NCI-H69 (cell line): ENCODE results near the gene FAM228B.
A peak's percentile ranks its signal among the peaks of the same experiment; 100 is the strongest.
"Not testable (repeated sequence)": the region's sequence is repeated elsewhere in the genome, so short reads cannot be mapped to it uniquely, and the experiment has no call there.

Experiments
- DNase-seq: peaks from one replicate; lab custom pipeline; 2025; lab: John Stamatoyannopoulos, UW

Gene FAM228B

DNA sequence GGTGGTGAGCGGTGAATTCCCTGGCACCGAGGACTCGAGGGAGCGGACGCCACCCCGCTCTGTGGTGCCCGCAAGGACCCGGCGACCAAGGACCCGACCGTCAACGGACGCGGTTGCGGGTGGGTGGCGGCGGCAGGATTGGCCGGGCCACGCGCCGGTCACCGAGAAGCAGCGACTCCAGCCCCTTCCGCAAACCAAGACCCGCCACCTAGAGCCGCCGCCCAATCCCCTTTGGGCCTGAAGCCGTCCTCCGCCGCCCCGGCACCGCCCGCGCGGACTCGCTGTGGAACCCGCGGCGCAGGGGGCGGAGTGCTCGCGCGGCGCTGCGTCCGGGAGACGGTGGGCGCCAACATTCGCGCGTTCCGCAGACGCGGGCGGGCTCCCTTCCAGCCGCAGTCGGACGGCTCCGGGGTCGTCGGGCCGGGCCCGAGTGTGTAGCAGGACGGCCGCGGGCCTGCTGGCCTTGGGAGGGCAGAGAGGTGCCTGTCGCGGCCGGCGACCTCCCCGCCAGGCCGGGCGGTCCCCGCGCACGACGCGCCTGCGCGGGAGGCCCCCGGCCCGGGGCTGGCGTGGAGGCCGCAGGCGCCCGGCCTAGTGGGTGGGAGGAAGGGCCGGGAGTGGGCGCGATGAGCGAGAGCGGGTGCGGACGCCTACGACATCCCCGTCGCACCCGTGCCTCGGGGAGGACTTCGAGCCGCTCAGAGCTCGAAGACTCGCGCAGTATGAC is at the start of gene FAM228B, which contains the start of gene PFN4:
Gene FAM228B (plus strand): TSS at position 275 of the 727 bp plus-strand sequence. CDS start 893 bp downstream, outside the sequence.
Gene PFN4 (minus strand): TSS at position 140 of the 727 bp plus-strand sequence. CDS start 799 bp downstream, outside the sequence.
- DNase-seq: peak; percentile 90

DNA sequence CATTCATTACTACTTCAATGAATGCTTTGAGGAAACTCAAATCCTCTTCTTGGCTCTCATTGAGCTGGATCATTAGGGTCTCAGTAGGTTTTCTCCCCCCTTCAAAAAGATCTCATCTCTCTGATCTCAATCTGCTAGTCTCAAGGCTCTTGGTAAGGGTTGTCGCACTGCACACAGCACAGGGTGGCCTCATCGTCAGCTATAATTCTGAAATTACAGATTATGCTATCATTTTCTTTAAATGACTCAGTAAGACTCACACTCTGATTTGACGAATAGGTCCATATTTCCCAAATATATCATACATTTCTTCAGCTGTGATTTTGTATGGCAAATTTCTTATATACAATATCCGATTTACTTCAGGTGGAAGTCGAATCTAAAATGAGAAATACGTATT is 49.5 kb upstream of the FAM228B start:
- no peak for DNase-seq

DNA sequence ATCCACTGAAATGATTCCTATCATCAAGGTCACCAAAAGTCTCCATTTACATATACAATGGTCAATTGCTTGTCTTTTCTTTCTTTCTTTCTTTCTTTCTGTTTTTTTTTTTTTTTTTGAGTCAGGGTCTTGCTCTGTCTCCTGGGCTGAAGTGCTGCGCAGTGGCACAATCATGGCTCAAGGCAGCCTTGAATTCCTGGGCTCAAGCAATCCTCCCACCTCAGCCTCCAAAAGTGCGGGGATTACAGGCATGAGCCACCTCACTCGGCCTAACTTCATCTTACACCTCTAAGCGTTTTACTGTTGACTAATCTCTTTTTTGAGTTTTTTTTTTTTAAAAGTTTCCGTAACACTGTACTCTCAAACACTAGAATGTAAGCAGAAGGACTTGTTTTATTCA is 48.0 kb upstream of the FAM228B start:
- no peak for DNase-seq

DNA sequence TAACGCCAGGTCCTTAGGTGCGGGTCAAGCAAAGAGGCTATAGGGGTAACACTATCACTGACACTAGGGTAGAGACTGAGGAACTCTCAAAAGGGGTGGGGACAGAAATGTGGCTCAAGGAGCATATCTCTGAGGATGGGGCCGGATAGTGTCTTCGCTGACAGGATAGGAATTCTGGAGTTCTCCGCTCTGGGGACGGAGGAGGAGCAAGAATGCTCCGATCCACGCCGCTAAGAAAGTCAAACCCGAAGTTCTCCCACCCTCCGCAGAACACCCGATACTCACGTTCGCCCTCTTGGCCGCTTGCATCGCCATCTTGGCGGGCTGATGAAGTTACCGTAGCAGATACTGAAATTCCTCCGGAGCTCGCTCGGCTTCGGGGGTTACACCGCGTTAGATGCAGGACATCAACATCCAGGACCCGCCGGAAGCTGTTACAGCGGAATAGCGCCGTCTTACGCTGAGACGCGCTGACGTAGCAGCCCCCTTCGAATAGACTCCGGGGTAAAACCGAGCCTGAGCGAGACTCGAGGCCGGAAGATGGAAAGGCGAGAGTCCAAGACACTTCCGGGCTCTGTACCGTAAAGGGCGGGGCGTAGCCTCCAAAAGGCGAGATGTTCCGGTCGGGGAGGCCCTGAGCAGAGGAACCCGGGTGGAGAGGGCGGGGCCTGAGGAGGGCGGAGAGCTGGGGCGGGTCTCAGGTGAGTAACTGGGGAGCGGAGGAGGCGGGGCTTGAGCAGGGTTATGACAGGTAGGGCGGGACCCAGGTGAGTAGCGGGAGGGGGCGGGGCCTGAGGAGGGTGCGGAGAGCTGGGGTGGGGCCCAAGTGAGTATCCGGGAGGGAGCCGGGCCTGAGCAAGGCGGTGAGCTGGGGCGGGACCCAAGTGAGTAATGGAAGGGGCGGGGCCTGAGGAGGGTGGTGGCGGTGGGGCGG is 47.1 kb upstream of the FAM228B start, which contains the start of gene SF3B6:
Gene SF3B6 (minus strand): TSS at position 412 of the 934 bp plus-strand sequence. CDS start 97 bp downstream, at position 315.
- peak; percentile 98 for DNase-seq

DNA sequence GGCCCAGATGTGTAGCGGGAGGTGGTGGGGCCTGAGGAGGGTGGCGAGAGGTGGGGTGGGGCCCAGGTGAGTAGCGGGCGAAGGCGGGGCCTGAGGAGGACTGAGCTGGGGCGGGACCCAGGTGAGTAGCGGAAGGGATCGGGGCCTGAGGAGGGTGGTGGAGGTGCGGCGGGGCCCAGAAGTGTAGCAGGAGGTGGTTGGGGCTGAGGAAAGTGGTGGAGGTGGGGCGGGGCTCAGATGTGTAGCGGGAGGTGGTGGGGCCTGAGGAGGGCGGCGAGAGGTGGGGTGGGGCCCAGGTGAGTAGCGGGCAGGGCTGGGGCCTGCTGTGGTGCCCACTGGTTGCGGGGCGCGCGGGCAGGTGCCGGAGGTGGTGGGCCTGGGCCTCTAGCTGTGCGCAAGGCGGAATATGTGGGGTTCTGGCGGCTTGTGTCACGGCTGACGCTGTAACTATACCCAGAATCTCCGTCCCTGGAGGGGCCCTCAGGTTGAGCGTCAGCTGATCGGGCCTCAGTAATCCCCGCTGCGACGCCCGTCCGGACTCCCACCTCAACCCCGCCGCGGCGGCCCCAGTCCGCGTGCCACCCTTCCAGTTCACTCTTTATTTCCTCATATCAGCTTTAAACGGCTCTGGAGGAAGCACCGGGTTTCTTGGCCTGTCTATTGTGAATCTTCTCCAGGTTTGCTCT is 46.3 kb upstream of the FAM228B start:
- peak; percentile 60 for DNase-seq

DNA sequence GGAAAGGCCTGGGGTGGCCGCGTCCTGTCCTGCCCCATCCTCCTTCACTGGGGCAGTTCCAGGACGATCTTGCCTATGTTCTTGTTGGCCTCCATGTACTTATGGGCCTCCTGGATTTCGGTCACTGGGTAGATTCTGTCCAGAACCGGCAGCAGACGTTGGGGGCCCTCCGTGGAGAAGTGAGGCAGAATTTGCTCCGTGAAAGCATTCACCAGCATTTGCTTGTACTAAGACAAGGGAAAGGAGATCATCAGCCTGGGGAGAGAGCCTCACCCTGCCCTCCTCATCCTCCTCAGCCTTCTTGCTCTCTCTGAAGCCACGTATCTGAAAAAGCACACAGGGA is 45.8 kb upstream of the FAM228B start:
- no peak for DNase-seq

DNA sequence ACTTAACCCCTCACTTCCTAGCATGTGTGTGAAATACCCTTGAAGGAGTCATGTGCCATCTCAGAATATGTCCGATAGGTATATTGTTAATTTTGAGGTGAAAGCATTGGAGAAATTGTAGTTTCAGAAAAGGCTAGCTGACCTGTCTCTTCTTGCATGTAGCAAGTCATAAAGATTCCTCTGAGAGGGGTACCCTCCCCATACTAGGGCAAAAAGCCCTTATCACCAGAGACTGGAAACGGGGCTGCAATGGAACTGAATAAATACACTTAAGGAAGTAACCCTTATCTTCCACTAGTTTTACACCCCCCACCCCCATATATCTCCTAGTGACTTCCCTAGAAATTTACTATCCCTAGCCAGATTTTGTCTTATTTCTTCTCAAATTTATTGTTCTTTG is 45.4 kb upstream of the FAM228B start:
- no peak for DNase-seq

DNA sequence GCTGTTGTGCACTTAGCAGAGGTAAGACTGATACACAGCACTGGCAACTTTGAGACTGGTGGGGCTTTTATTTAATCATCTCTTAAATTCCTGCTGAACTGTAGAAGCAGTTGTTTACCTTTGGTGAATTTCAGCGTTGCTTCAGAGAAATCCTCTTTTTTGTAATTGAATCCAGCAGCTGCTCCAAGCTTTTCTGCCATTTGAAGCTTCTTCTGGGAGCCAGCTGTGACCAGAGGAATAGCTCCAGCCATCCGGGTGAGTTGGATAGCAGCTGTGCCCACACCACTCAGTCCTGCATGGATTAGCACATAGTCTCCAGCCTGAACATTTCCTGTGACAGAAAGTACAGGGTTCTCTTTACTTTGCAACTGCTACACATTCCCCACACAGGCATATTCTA is 42.6 kb upstream of the FAM228B start:
- no peak for DNase-seq

DNA sequence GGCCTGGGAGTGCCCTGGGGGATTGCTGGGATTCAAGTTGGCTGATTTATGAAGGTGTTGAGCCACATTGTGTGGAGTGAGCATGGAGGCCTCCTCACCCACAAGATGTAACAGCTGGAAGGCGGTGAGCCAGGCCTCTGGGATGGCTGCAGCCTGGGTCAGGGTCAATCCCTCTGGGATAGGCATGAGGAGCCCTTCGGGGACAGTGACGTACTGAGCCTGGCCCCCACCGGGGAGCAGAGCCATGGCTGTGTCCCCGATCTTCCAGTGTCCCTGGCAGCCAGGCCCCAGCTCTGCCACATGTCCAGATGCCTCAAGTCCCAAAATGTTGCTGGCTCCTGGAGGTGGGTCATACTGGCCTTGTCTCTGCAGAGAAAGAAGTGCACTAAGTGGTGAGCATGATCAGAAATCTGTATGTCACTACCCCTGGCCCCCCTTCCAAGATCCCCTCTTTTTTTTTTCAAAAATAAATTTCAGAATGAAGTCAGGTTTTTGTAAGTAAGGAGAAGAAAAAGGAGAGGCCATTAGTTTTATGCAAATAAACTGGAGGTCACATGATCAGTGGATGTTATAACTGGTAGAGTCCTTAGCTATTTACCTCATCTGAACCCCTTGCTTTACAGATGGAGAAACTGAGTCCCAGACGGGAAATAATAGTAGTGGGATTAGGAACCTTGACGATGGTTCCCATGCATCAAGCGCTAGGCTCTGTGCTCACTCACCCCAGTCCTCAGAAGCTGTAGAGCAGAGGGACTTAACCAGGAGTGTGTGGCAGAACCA is 40.3 kb upstream of the FAM228B start:
- DNase-seq: no peak

DNA sequence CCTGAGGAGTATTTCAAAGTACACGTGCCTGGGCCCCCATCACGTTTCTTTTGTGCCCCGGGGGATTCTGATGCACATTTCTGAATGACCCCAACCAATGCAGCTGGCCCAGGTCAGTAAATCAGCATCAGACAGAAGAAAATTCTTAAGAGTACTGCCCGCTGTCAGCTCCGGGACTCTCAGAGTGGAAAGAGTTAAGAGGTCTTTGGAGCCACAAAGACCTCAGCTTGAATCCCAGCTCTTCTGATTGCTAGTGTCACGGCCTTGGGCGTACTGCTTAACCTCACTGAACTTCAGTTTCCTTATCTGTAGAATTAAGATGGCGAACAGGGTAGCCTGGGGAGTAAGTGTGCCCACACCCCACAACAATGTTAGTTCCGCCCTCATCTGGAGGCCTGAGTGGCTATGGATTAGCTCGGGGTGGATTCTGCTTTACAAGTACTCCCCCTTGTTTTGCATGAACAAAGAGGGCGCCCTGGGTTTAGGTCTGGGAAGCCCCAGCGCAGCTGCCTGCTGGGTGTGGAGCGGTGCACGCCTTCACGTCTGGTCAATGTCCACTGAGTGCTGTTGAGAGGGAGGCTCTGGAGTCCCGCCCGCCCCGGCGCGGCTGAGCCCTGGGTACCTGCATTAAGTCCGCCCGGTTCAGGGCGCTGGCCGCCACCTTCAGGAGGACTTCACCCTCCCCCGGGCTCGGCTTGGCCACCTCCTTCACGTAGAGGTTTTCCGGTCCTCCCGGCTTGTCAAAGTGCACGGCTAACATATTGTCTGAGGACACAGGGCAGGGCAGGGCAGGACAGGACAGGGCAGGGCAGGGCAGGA is 39.5 kb upstream of the FAM228B start:
- DNase-seq: peak; percentile 68

DNA sequence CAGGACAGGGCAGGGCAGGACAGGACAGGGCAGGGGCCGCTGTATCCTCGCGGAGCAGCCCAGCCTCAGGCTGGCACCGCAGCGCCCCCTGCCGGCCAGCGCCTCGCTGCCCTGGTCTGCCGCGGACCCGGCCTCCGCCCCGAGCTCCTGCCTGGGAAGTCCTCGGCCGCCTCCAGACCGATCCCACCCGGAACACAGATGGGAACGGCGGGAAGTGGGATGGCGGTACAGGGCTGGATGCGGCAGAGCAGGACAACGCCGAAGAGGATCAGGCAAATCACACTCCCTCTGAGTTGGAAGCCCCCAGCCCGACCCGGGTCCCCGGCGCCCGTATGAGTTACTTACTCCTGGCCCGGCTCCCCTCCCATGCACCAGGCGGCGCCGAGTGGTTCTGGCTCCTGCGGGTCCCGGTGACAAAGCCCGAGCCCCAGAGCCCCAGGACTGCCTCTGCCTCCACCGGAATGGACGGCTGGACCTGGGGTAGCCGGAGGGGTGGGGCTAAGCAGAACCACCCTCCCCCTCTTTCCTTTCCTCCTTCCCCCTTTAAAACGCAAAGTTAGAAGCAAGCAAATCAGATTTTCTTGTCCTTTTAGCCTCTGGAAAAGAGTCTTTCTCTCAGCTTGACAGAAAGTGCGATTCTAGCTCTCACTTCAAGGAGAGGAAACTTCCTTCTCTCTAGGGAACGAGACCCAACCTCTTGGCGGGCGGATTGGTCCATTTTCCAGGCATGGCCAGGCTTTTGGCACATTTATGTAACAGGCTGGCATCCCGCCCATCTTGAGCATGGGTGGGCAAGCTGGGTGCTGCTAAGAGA is 38.7 kb upstream of the FAM228B start, which contains the start of gene TP53I3:
Gene TP53I3 (minus strand): TSS at position 449 of the 814 bp plus-strand sequence. CDS start 508 bp downstream, outside the sequence.
- DNase-seq: peak; percentile 79

DNA sequence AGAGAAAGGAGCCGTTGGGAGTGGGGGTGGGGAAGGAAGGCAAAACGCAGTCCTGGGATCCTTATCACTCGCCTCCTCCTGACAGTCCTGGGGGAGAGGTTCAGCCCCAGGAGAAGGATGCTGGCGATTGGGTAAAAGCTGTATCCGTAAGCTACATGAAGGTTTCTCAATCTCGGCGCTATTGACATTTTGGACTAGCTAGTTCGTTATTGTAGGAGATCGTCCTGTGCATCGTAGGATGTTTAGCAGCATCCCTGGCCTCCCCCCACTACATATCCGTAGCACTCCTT is 38.1 kb upstream of the FAM228B start:
- DNase-seq: no peak

DNA sequence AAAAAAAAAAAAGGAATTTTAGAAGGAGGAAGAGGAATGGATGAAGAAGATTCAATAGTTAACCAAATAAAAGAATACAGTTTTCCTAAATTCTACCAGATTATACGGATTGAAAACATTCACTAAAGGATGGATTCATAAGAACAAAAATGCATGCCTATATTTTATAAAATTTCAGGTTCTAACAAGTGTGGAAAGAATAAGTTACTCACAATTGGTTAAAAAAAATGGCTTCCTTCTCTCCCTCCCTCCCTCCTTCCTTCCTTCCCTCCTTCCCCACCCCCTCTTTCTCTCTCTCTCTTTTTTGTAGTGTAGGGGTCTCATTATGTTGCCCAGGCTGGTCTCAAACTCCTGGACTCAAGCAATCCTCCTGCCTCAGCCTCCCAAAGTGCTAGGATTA is 37.0 kb upstream of the FAM228B start:
- no peak for DNase-seq

DNA sequence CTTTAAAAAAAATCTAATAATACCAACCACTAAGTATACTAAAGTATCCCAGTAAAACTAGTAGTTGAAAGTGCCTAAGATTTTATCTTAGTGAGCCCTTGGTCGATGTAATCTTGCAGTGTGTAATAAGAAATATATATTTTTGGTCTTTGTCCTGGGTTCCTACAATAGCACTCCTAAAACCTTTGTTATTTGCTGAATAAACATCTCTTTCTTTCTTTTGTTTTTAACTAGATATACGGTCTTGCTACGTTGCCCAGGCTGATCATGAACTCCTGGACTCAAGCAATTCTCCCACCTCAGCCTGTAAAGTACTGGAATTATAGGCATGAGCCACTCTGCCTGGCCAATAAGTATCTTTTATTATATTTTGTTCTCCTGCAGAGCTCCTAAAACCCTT is 36.2 kb upstream of the FAM228B start:
- no peak for DNase-seq

DNA sequence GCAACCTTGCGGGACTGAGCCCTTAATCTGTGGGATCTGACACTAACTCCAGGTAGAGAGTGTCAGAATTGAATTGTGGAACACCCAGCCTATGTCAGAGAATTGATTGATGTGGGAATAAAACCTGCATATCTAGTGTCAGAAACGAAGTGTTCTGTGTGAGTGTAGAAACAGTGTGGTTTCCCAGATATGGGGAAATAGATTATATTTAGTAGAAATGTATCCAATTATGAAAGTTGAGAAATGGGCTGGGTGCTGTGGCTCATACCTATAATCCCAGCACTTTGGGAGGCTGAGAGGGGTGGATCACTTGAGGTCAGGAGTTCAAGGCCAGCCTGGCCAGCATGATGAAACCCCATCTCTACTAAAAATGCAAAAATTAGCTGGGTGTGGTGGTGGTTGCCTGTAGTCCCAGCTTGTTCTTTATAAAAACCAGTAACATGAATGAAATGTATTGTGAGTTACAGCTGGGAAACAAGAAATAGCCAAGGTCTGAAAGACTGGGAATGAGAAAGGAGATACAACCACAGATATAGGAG is 34.4 kb upstream of the FAM228B start:
- DNase-seq: no peak

DNA sequence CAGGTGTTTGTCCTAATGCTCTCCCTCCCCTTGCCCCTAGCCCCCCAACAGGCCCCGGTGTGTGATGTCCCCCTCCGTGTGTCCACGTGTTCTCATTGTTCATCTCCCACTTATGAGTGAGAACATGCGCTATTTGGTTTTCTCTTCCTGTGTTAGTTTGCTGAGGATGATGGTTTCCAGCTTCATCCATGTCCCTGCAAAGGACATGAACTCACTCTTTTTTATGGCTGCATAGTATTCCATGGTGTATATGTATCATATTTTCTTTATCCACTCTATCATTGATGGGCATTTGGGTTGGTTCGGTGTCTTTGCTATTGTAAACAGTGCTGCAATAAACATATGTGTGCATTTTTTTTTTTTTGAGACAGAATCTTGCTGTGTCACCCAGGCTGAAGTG is 30.0 kb upstream of the FAM228B start:
- DNase-seq: not testable (repeated sequence)

DNA sequence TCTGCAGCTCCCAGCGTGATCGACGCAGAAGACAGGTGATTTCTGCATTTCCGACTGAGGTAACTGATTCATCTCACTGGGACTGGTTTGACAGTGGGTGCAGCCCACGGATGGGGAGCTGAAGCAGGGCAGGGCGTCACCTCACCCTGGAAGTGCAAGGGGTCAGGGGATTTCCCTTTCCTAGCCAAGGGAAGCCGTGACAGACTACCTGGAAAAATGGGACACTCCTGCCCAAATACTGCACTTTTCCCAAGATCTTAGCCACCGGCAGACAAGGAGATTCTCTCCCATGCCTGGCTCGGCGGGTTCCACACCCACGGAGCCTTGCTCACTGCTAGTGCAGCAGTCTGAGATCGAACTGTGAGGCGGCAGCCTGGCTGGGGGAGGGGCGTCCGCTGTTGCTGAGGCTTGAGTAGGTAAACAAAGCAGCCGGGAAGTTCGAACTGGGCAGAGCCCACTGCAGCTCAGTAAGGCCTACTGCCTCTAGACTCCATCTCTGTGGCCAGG is 28.0 kb upstream of the FAM228B start:
- DNase-seq: not testable (repeated sequence)

DNA sequence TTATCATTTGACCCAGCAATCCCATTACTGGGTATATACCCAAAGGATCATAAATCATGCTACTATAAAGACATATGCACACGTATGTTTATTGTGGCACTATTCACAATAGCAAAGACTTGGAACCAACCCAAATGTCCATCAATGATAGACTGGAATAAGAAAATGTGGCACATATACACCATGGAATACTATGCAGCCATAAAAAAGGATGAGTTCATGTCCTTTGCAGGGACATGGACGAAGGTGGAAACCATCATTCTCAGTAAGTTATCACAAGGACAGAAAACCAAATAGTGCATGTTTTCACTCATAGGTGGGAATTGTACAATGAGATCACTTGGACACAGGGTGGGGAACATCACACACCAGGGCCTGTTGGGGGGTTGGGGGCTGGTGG is 22.5 kb upstream of the FAM228B start:
- DNase-seq: not testable (repeated sequence)

DNA sequence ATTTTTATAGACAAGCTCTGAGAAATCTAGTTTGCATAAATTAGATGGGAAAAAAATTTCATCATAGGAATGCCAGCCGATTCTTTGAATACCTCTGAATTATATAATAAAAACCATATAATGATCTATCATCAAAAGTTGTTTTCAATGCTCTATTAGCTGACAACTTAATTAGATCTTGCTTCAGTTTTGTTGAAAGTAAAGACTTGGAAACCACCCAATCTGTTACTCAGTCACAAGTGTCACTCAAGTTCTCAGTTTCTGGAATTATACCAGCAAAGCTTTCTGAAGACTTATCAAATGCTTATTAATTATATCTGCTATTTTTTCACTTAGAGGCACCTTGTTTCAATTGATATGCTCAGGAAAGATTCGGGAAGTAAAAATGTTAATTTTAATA is 21.3 kb upstream of the FAM228B start:
- DNase-seq: no peak
